ENCODE data around the gene CLIC1. TPM values are rescaled to one million over a fixed set of nuclear protein-coding genes. Genes with fewer than 3 reads are reported as not detected.

CLIC1 gene
- polyA plus RNA-seq, 4 donors, result 400 to 576 (median 535) TPM

- Histone ChIP-seq H3K36me3 (ENCODE audit: control insufficient read depth in 3 of 3, insufficient read depth in 2 of 3, low read depth in 1 of 3, low read length in 3 of 3) (peaks cover 0 to 50% (median 0%) of the 10 kb centered on the region in 3 donors), H3K27me3 (ENCODE audit: control insufficient read depth in 3 of 3, insufficient read depth in 3 of 3, low read length in 3 of 3) (no peaks in the 10 kb centered on the region), H3K4me1 (ENCODE audit: control insufficient read depth in 3 of 3, insufficient read depth in 2 of 3, low read depth in 1 of 3, low read length in 2 of 3) (peaks cover 3 to 24% (median 5%) of the 10 kb centered on the region in 3 donors), H3K27ac (ENCODE audit: low read depth in 1 of 3, low read length in 2 of 3) (no peak overlapping the region), H3K9me3 (ENCODE audit: control insufficient read depth in 2 of 2, insufficient read depth in 1 of 2, low read depth in 1 of 2, low read length in 1 of 2) (no peaks in the 10 kb centered on the region), H3K4me3 (ENCODE audit: low read depth in 1 of 3, low read length in 3 of 3) (no peak overlapping the region)
- no peak for DNase-seq
- 85 to 86% (median 85%) methylated on average over 12 of the region's 12 CpGs for WGBS, 3 donors
- FAIRE-seq, result no peak
Measured at GRCh38 chr6:31725502-31726350, 10.6 kb downstream of the CLIC1 start.

- DNase-seq, result no peak
- Histone ChIP-seq H3K27me3 (ENCODE audit: control insufficient read depth in 3 of 3, insufficient read depth in 3 of 3, low read length in 3 of 3) (no peaks in the 10 kb centered on the region), H3K4me3 (ENCODE audit: low read depth in 1 of 3, low read length in 3 of 3) (no peak overlapping the region), H3K27ac (ENCODE audit: low read depth in 1 of 3, low read length in 2 of 3) (no peak overlapping the region), H3K4me1 (ENCODE audit: control insufficient read depth in 3 of 3, insufficient read depth in 2 of 3, low read depth in 1 of 3, low read length in 2 of 3) (peaks cover 3 to 19% (median 5%) of the 10 kb centered on the region in 3 donors), H3K36me3 (ENCODE audit: control insufficient read depth in 3 of 3, insufficient read depth in 2 of 3, low read depth in 1 of 3, low read length in 3 of 3) (peaks cover 0 to 44% (median 0%) of the 10 kb centered on the region in 3 donors), H3K9me3 (ENCODE audit: control insufficient read depth in 2 of 2, insufficient read depth in 1 of 2, low read depth in 1 of 2, low read length in 1 of 2) (no peaks in the 10 kb centered on the region)
- 88 to 94% (median 93%) methylated on average over 24 to 25 of the region's 25 CpGs for WGBS, 3 donors
- no peak for FAIRE-seq
Measured at GRCh38 chr6:31723980-31724691, 12.2 kb downstream of the CLIC1 start.

- no peak for DNase-seq
- H3K9me3 ChIP-seq (ENCODE audit: control insufficient read depth in 2 of 2, insufficient read depth in 1 of 2, low read depth in 1 of 2, low read length in 1 of 2), result no peaks in the 10 kb centered on the region
- H3K36me3 ChIP-seq (ENCODE audit: control insufficient read depth in 3 of 3, insufficient read depth in 2 of 3, low read depth in 1 of 3, low read length in 3 of 3), result peaks cover 0 to 39% (median 0%) of the 10 kb centered on the region in 3 donors
- no peak within 1 kb of the TSS for H3K27ac ChIP-seq (ENCODE audit: low read depth in 1 of 3, low read length in 2 of 3)
- peaks cover 1 to 18% (median 3%) of the 10 kb centered on the region in 3 donors for H3K4me1 ChIP-seq (ENCODE audit: control insufficient read depth in 3 of 3, insufficient read depth in 2 of 3, low read depth in 1 of 3, low read length in 2 of 3)
- 77 to 91% (median 83%) methylated on average over 45 to 46 of the region's 46 CpGs for WGBS, 3 donors
- FAIRE-seq, result no peak
- H3K4me3 ChIP-seq (ENCODE audit: low read depth in 1 of 3, low read length in 3 of 3), result no peak within 1 kb of the TSS
- no peaks in the 10 kb centered on the region for H3K27me3 ChIP-seq (ENCODE audit: control insufficient read depth in 3 of 3, insufficient read depth in 3 of 3, low read length in 3 of 3)
Measured at GRCh38 chr6:31723245-31723979, 12.9 kb downstream of the CLIC1 start, which contains the start of gene MPIG6B. TSS of gene MPIG6B (plus strand) at chr6:31723373. CDS start at chr6:31723384, 11 bp downstream.

GRCh38 chr6:31722173-31722572, 14.2 kb downstream of the CLIC1 start:
- WGBS, 3 donors, result 44 to 73% (median 46%) methylated on average over 3 of the region's 3 CpGs
- Histone ChIP-seq H3K9me3 (ENCODE audit: control insufficient read depth in 2 of 2, insufficient read depth in 1 of 2, low read depth in 1 of 2, low read length in 1 of 2) (no peaks in the 10 kb centered on the region), H3K4me3 (ENCODE audit: low read depth in 1 of 3, low read length in 3 of 3) (no peak overlapping the region), H3K36me3 (ENCODE audit: control insufficient read depth in 3 of 3, insufficient read depth in 2 of 3, low read depth in 1 of 3, low read length in 3 of 3) (peaks cover 0 to 27% (median 0%) of the 10 kb centered on the region in 3 donors), H3K4me1 (ENCODE audit: control insufficient read depth in 3 of 3, insufficient read depth in 2 of 3, low read depth in 1 of 3, low read length in 2 of 3) (peaks cover 0 to 18% (median 0%) of the 10 kb centered on the region in 3 donors), H3K27ac (ENCODE audit: low read depth in 1 of 3, low read length in 2 of 3) (no peak overlapping the region), H3K27me3 (ENCODE audit: control insufficient read depth in 3 of 3, insufficient read depth in 3 of 3, low read length in 3 of 3) (no peaks in the 10 kb centered on the region)
- FAIRE-seq, result no peak
- DNase-seq, result no peak

- no peak for FAIRE-seq
- Histone ChIP-seq H3K27ac (ENCODE audit: low read depth in 1 of 3, low read length in 2 of 3) (no peak within 1 kb of the TSS), H3K36me3 (ENCODE audit: control insufficient read depth in 3 of 3, insufficient read depth in 2 of 3, low read depth in 1 of 3, low read length in 3 of 3) (peaks cover 0 to 22% (median 0%) of the 10 kb centered on the region in 3 donors), H3K9me3 (ENCODE audit: control insufficient read depth in 2 of 2, insufficient read depth in 1 of 2, low read depth in 1 of 2, low read length in 1 of 2) (no peaks in the 10 kb centered on the region), H3K27me3 (ENCODE audit: control insufficient read depth in 3 of 3, insufficient read depth in 3 of 3, low read length in 3 of 3) (no peaks in the 10 kb centered on the region), H3K4me3 (ENCODE audit: low read depth in 1 of 3, low read length in 3 of 3) (no peak within 1 kb of the TSS), H3K4me1 (ENCODE audit: control insufficient read depth in 3 of 3, insufficient read depth in 2 of 3, low read depth in 1 of 3, low read length in 2 of 3) (peaks cover 0 to 13% (median 0%) of the 10 kb centered on the region in 3 donors)
- WGBS, 3 donors, result 78 to 98% (median 81%) methylated on average over 4 of the region's 4 CpGs
- no peak for DNase-seq
Measured at GRCh38 chr6:31721351-31722020, 14.8 kb downstream of the CLIC1 start, which contains the start of gene LY6G6C. TSS of gene LY6G6C (minus strand) at chr6:31721746. CDS start at chr6:31721679, 67 bp downstream.

GRCh38 chr6:31720196-31720770, 16.0 kb downstream of the CLIC1 start:
- 63 to 78% (median 72%) methylated on average over 5 of the region's 5 CpGs for WGBS, 3 donors
- FAIRE-seq (no peak), DNase-seq (no peak)
- Histone ChIP-seq H3K9me3 (ENCODE audit: control insufficient read depth in 2 of 2, insufficient read depth in 1 of 2, low read depth in 1 of 2, low read length in 1 of 2) (no peaks in the 10 kb centered on the region), H3K36me3 (ENCODE audit: control insufficient read depth in 3 of 3, insufficient read depth in 2 of 3, low read depth in 1 of 3, low read length in 3 of 3) (peaks cover 0 to 14% (median 0%) of the 10 kb centered on the region in 3 donors), H3K4me1 (ENCODE audit: control insufficient read depth in 3 of 3, insufficient read depth in 2 of 3, low read depth in 1 of 3, low read length in 2 of 3) (peaks cover 0 to 13% (median 0%) of the 10 kb centered on the region in 3 donors), H3K27ac (ENCODE audit: low read depth in 1 of 3, low read length in 2 of 3) (no peak overlapping the region), H3K4me3 (ENCODE audit: low read depth in 1 of 3, low read length in 3 of 3) (no peak overlapping the region), H3K27me3 (ENCODE audit: control insufficient read depth in 3 of 3, insufficient read depth in 3 of 3, low read length in 3 of 3) (no peaks in the 10 kb centered on the region)

GRCh38 chr6:31719001-31719400, 17.3 kb downstream of the CLIC1 start:
- Histone ChIP-seq H3K27ac (ENCODE audit: low read depth in 1 of 3, low read length in 2 of 3) (no peak overlapping the region), H3K9me3 (ENCODE audit: control insufficient read depth in 2 of 2, insufficient read depth in 1 of 2, low read depth in 1 of 2, low read length in 1 of 2) (no peaks in the 10 kb centered on the region), H3K4me1 (ENCODE audit: control insufficient read depth in 3 of 3, insufficient read depth in 2 of 3, low read depth in 1 of 3, low read length in 2 of 3) (peaks cover 0 to 22% (median 0%) of the 10 kb centered on the region in 3 donors), H3K27me3 (ENCODE audit: control insufficient read depth in 3 of 3, insufficient read depth in 3 of 3, low read length in 3 of 3) (no peaks in the 10 kb centered on the region), H3K36me3 (ENCODE audit: control insufficient read depth in 3 of 3, insufficient read depth in 2 of 3, low read depth in 1 of 3, low read length in 3 of 3) (peaks cover 0 to 4% (median 0%) of the 10 kb centered on the region in 3 donors), H3K4me3 (ENCODE audit: low read depth in 1 of 3, low read length in 3 of 3) (no peak overlapping the region)
- WGBS, 3 donors, result 71 to 83% (median 78%) methylated on average over 6 of the region's 6 CpGs
- DNase-seq (no peak), FAIRE-seq (no peak)

Data from small intestine (tissue), 7 donors.